Measurements from ENCODE around the gene TMSB10.
"Not testable (repeated sequence)": the region's sequence is repeated elsewhere in the genome, so short reads cannot be mapped to it uniquely, and the experiment has no call there.

The TMSB10 gene

DNA sequence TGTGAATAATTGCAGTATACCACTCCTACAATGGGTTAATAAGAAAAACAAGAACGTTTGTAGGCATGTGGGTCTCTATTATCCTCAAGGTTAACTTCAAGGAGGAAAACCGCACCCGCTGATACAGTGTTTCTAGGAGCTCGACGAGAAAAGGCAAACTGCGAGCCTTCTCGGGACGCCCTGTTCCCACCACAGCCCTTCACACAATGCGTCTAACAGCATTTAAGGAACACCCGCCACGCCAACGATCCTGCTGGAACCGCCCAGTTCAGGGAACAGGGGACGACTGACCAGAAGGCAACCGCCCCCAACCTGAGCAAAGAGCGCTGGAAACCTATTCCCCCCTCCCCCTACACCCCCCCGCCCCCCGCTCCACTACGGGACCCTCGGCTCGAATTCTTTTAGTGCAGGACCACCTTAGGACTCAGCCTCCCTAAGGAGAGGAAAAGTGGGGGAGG is 710 bp upstream of the TMSB10 start:
- DNase-seq: peak; percentile 11 to 40

DNA sequence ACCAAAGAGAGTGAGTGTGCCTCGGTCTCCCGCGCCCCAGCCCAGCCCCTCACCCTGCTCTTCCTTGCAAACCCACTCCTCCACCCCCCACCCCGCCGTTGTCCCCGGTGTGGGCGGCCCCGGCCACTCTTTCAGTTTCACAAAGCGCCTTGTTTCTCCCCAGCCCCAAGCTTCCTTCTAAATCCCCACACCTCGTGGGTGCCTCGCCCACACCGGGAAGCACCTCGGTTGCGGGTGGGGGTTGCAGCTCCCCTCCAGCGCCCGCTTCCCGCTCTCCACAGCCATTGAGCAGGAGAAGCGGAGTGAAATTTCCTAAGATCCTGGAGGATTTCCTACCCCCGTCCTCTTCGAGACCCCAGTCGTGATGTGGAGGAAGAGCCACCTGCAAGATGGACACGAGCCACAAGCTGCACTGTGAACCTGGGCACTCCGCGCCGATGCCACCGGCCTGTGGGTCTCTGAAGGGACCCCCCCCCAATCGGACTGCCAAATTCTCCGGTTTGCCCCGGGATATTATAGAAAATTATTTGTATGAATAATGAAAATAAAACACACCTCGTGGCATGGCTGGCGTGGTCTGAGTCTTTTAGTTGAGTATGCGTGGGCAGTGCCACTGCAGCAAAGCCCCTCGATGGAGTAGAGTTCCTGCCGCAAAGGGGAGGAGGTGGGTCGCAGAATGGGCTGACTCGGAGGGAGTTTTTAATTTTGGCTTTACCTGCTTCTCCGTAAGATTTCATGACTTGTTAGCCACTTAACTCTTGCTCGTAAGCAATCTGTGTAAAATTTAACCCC is 848 bp downstream of the TMSB10 start:
- no peak for DNase-seq

DNA sequence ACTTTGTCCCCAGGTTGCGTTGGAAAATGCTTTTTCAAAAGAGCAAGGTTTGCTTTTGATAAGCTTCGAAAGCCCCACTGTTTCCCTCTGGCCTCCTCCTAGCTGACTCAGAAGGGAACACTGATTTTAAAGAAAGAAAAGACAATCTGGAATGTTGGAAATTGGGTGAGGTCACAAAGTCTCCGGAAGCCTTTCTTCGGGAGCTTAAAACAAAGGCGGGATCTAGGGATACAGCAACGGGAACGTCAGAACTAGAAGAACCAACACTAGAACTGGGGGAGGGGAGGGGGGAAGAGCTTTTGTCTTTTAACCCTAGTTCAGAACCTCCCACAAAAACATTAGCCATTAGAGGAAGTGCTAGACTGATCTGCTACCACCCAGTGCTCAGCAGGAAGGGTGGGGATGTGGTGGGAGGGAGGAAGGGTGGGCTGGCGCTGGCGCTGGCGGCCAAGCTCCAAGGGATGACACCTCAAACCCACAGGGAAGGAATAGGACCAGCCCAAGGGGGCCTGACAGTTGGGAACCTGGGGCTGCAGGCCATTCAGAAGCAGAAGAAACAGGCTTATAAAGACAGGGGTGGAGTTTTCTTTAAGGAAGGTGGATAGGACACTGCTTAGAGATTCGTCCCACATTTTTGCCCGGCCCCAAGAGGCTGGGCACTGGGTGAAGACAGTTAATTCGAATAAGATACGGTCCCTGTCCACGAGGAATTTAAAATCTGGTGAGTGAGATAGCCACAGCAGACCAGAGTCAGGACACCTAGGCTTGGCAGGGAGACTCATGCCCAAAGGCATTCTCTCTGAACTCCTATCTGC is 1.7 kb downstream of the TMSB10 start:
- DNase-seq: peak; percentile 89 to 94

DNA sequence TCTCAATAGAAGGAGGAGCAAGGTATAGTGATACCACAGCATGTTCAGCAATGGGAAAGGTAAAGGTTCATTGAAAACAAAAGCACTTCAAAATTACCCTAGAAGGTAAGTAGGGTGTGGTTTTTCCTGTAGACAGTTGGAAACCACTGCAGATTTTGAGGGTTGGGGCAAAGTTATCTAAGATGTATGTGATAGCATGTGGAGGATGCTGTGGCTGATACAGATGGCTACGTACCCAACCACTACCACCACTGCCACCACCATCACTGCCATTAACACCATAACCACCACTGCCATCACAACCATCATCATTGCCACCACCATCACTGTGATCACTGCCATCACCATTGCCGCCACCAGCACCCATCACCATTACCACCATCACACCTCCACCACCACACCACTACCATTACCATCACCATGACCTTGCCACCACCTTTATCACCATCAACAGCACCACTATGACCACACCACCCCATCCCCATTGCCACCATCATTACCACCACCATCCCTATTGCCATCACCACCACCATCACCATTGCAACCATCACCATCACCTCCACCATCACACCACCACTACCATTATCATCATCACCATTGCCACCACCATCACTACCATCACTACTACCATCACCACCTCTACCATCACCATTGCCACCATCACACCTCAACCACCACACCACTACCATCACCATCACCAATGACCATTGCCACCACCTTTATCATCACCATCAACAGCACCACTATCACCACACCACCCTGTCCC is 3.7 kb downstream of the TMSB10 start:
- no peak for DNase-seq

DNA sequence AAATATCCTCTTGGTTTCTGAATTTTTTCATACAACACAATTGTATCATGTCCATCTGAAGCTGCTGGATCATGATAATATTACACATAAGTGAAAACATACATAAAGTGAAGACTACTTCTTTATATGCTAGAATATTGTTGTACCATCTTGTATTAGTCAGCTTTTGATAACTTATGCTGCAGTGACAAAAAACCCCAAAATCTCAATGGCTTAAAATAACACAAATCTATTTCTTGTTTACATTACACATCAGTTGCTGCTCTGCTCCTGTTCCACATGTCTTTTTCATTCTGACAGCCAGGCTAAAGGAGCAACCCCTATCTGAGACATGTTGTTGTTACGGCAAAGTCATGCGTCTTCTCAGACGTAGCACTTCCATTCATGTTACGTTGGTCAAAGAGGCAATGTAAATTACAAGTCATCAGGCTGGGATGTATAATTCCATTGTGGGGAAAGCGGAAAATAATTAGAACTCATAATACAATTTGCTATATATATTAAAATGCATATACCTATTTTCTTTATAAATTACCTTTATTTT is 5.8 kb downstream of the TMSB10 start:
- no peak for DNase-seq

DNA sequence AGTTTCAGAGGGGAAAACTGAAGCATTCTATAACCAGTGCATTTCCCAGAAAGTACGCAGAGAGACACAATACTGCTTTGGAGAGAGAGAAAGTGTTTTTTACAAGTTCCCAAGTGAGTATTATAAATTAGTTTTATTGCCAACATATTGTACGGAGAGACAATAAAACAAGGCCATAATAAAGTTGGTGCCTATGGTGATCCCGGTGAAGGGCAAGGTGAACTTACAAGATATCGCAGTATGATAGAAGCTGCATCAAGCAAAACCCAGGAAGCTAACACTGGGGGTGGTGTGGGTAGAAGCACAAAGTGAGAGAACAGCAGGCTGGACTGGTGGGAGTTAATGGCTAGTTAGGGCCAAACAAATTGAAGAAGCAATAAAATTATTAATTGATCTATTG is 7.5 kb downstream of the TMSB10 start:
- no peak for DNase-seq

DNA sequence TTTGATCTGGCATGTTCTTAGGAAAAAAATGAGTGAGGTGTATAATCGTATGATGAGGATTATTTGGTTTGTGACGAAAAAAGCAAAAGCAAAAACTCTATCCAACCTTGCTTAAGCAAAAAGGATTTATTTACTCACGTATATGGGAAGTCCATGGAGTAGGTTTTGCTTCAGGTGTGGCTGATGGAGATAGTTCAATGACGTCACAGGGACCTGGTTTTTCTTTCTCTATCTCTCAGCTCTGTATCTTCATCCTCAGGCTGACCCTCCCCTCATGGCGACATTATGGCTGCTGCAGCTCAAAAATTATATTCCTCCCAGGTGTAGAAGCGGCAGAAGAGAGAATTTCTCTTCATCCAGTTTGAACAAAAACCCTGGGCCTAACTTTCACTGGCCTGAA is 8.9 kb downstream of the TMSB10 start:
- DNase-seq: no peak

DNA sequence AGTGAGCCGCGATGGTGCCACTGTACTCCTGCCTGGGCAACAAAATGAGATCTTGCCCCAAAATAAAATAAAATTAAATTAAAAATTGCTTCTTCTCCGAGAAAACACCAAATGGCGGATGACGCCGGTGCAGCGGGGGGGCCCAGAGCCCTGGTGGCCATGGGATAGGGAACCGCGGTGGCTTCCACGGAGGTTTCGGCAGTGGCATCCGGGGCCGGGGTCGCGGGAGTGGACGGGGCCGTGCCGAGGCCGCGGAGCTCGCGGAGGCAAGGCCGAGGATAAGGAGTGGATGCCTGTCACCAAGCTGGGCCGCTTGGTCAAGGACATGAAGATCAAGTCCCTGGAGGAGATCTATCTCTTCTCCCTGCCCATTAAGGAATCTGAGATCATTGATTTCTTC is 10.2 kb downstream of the TMSB10 start:
- not testable (repeated sequence) for DNase-seq

DNA sequence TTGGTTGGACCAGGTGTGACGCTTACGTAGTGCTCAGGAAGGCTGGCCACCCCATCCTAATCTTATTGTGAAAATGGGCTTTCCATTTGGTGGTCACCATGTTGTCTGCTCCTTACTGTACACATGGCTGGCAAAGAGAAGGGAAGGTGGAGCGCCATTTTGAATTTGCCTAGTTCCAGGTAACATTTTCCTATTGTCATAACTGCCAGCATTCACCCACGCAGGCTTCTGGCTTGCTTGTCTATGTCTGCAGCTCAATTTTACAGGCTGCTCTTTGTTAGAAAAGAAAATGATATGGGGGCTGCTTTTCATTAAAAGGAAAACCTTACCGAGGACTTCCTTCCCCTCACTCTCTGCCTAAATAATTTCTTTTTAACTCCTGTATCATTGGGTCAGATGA is 12.4 kb downstream of the TMSB10 start:
- not testable (repeated sequence) for DNase-seq

DNA sequence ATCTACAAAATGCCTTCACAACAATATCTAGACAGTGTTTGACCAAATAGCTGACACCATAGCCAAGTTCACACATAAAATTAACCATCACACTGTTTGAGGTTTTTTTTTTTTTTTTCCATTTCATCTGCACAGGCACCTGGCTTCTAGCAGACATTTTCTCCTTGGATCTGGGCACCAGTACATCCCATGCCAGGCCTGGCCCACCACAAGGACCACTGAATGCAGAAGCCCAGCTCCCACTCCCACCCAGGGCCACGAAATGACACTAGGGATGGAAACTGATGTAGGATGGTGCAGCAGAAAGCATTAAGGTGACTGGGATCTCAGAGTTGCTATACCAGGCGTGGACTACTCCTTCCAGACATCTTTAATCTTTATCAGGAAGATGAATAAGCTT is 13.0 kb downstream of the TMSB10 start:
- DNase-seq: no peak

DNA sequence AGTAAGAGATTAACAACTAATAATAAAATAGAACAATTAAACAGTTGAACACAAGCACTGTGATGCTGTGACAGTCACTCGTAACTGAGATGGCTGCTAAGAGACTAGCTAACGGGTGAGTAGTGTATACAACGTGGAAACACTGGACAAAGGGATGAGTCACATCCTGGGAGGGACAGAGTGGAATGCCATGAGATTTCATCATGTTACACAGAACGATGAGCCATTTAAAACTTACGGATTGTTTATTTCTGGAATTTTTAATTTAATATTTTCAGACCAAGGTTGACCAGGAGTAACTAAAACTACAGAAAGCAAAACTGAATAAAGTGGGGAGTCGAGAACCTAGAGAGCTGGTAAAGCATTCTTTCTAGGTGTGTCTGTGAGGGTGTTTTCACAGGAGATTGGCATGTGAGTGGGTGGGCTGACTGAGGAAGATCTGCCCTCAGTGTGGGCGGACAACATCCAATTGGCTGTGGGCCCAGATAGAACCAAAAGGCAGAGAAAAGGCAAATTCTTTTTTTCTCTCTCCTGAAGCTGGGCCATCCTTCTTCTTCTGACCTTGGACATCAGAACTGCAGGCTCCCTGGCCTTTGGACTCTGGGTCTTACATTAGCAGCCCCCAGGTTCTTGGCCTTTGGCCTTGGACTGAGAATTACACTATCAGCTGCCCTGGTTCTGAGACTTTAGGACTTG is 14.6 kb downstream of the TMSB10 start:
- peak; percentile 81 to 95 for DNase-seq

DNA sequence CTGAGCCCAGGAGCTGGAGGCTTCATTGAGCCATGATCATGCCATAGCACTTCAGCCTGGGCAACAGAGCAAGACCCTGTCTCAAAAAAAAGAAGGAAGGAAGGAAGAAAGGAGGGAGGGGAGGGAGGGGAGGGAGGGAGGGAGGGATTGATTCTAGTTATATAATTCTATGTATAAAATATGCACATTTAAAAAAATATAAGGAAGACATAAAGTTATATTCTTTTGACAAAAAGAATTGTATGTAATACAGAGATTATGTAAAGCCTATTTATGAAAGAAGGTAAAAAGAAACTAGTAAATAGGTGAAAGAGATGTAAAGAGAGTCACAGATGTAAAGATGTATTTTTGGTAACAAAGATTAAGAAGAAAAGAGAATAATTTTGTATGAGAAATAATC is 17.6 kb downstream of the TMSB10 start:
- no peak for DNase-seq

DNA sequence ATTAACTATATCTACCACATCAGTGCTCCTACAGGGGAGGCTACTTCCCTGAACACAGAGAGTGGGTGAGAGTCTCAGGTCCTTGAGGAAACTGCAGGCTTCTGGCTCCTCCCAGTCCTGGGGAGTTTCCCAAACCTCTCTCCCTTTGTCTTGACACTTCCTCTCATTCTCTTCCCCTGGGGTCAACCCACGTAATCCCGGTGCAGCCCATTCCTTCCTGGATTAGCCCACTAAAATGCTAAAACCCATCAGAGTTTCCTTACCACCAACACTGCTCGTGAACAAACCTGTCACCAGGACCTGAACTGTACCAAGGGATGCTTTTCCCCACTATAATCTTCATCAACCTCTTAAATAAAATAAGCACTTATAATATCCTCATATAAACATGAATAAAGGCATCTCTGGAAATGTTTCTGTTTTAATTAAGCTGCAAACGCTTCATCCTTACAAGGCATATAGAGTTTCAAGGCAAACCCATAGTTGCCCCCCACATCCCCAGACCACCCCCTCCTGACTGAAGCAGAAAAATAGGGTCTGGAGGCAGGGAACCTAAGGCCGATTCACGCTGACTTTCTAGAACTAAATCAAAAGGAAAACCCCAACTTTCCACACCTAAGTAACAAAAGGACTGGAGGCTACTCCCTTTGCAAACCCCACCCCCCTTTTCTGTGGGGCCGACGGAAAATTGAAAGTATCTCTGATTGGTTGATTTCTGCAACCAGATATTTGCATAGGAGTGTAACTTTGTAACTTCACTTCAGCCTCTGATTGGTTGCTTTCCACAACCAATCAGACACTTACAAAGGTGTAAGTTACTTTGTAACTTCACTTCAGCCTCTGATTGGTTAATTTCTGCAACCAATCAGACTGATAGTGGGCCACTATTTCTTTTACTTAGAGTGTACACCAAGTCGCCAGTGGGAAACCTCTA is 19.0 kb downstream of the TMSB10 start:
- no peak for DNase-seq

DNA sequence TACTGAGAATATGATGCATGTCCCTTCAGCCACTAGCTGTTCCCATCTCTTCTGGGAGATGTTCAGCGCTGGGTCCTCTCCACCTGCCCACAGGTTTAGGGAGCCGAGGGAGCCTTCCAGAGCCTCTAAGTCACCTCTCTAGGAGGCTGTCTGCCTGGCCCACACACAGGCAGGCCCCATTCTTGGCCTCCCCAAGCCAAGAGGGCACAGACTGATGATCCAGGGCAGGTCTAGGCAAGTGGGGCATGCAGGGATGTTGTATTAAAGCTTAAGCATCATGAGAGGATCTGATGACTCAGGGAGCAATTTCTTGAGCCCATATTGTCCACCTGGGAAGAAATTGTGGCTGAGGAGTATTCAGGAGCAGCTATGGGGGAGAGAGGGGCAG is 19.9 kb downstream of the TMSB10 start:
- no peak for DNase-seq

DNA sequence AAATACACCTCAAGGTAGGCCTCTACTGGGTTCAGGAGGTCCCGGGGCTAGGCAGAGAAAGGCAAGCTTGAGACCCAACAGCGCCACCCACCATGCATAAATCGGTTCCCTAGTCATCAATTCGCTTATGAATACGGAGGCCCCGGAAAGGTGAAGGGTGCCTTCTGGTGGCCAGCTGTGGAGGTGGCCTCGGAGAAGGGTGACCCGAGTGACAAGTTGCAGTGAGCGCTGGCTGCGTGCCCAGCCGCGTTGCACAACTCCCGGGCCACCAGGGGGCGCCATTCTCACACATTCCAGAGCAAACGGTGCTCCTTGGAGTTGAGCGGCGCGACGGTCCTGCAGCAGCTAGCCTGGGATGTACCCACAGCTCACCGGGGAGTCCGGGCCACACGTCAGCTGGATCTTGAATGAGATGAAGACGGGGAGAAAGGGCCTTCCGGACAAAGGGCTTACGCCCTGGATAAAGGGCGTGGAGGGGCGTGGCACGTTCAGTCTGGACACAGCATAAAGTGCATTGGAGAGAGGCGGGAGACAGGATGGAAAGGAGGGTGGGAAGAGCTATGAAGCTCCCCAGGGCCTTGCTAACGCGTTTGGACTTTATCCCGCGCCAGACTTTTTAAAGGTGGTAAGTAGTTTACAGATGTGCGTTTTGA is 20.4 kb downstream of the TMSB10 start:
- peak; percentile 95 for DNase-seq

DNA sequence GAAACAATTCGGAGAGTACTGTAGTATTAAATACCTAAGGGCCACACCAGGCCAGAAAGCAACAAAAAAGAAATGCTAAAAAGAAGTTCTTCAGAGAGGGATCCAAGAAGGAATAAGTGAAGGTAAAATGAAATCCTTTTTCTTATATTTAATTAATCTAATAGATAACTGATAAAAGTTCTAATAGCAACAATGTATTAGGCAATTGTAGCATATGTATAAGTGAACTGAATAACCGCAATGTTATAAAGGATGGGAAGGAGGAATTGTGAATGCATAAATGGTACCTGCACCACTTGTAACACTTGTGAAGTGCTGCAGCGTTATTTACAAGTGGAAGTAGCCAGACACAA is 21.8 kb downstream of the TMSB10 start:
- DNase-seq: no peak

DNA sequence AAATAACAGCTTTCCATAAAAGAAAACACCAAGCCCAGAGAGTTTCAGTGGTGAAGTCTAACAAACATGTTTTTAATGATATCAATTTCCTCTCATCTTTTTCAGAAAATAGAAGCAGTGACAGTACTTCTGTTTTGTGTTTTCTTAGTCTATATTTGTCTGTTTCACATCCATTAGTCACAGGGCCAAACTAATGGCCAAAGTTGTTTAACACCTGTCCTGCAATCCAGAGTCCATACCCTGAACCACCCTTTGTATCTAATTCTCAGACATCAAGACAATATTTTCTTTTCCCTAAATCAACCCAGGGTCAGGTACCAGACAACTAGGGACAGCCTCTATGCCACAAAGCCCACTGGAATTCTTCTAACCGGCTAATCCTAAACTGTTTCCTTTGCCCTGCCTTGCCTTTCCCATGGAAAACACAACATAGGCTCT is 25.9 kb downstream of the TMSB10 start:
- no peak for DNase-seq

DNA sequence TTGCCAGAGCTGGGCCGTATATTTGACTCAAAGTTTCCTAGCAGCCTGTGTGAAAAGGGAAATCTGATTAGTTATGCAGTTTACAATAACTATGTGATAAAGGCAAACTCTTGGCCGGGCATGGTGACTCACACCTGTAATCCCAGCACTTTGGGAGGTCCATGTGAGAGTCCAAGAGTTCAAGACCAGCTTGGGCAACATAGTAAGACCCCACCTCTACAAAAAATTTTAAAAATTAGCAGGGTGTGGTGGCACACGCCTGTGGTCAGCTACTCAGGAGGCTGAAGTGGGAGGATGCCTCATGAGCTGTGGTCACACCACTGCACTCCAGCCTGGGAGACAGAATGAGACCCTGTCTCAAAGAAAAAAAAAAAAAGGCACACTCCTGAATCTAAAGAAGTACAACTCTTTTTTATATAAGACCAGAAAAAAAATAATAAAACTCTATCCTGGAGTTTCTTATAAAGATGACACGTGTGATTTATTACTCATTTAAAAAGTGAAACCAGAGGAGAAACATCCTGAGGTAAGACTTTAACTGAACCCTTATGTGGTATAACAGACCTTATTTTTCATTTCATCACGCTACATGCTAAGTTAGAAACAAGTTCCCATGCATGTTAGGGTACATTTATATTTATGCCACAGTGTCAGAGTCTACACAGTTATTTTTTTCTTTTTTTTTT is 32.9 kb downstream of the TMSB10 start:
- DNase-seq: no peak

DNA sequence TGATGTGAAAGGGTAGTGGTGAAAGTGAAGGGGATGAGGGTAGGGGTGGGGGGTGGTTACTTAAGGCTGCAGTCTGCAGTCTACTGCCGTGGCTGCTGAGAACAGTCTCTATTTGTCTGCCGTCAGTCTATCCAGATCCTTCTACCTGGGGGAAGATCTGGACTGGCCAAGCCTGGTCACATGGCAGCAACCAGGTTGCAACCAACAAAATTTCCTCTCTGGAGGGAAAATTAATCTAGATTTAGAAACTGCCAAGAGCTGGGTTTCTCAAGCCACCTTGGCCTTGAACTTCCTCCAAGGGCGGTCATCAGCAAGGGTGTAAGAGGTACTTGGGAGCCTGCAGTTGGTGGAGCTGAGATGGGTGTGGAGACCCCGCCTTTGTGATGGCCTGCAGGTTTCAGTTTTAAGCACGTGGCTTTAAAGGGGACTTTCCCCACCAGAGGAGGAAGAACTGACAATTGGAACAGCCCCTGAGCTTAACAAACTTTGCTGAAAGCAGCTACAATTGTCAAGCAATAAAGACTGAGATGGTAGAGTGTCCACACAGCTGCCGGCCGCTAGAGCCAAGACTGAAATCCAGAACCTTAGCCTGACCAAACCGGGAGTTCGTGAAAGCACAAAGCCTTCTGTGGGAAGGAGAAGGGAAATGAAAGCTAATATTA is 34.1 kb downstream of the TMSB10 start:
- DNase-seq: no peak

DNA sequence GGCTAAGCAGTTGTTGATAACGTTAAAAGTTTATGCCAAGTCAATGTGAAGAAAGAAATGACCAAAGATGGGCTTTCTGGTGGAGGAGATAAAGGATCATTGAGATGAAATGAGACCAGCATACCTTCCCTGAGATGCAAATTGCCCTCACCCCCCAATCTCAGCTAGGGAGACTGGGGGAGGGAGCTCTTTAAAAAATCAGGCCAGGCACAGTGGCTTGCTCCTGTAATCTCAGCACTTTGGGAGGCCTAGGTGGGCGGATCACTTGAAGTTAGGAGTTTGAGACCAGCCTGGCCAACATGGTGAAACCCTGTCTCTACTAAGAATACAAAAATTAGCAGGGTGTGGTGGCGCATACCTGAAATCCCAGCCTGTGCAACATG is 34.6 kb downstream of the TMSB10 start:
- no peak for DNase-seq
